Mesenchymal stem cell (in vitro differentiated cells and primary cell): ENCODE measurements around the gene EFCAB11.
A peak's percentile ranks its signal among the peaks of the same experiment; 100 is the strongest.

Experiments
- DNase-seq: peaks from one replicate; pipeline ENCODE4 v3.0.0-alpha.2; 2013
- H2AFZ ChIP-seq: one replicate; pipeline ENCODE4 v1.6.1; 2013; ENCODE audit warnings: low read depth, mild to moderate bottlenecking, control low read depth, inconsistent platforms, low read length, moderate library complexity
- H2AK5ac ChIP-seq: 2 replicates; pipeline ENCODE4 v1.6.1; 2013; ENCODE audit warnings: low read length, moderate library complexity, mild to moderate bottlenecking, inconsistent platforms; ENCODE audit not compliant: severe bottlenecking
- H2BK120ac ChIP-seq: one replicate; pipeline ENCODE4 v1.6.1; 2013; ENCODE audit warnings: low read depth, mild to moderate bottlenecking, inconsistent platforms, low read length, moderate library complexity
- H2BK12ac ChIP-seq, 2 experiments: one replicate each; pipeline ENCODE4 v1.6.1; 2013; ENCODE audit warnings: inconsistent platforms in 2 of 2, low read length in 2 of 2, mild to moderate bottlenecking in 2 of 2, moderate library complexity in 2 of 2, control low read depth in 1 of 2
- H2BK15ac ChIP-seq: one replicate; pipeline ENCODE4 v1.6.1; 2013; ENCODE audit warnings: mild to moderate bottlenecking, low read depth, inconsistent platforms; ENCODE audit not compliant: poor library complexity, severe bottlenecking
- H2BK5ac ChIP-seq: 2 replicates; pipeline ENCODE4 v1.6.1; 2013; ENCODE audit warnings: low read depth, mild to moderate bottlenecking, low read length, control low read depth, inconsistent platforms; ENCODE audit not compliant: poor library complexity, severe bottlenecking
- H3K14ac ChIP-seq, 2 experiments: one replicate each; pipeline ENCODE4 v1.6.1; 2013; ENCODE audit warnings: inconsistent platforms in 2 of 2, low read length in 2 of 2, control low read depth in 1 of 2, mild to moderate bottlenecking in 1 of 2, moderate library complexity in 1 of 2
- H3K18ac ChIP-seq, 2 experiments: one replicate each; pipeline ENCODE4 v1.6.1; 2013; ENCODE audit warnings: inconsistent platforms in 2 of 2, low read length in 2 of 2, control low read depth in 1 of 2, low read depth in 1 of 2, mild to moderate bottlenecking in 1 of 2
- H3K23ac ChIP-seq, 2 experiments: one replicate each; pipeline ENCODE4 v1.6.1; 2013; ENCODE audit warnings: inconsistent platforms in 2 of 2, low read length in 2 of 2, mild to moderate bottlenecking in 2 of 2, moderate library complexity in 2 of 2, control low read depth in 1 of 2
- H3K27ac ChIP-seq: 2 replicates; pipeline ENCODE4 v1.5.1; 2013; ENCODE audit warnings: mild to moderate bottlenecking, moderate library complexity, low read length, control low read depth, inconsistent platforms; ENCODE audit not compliant: poor library complexity, severe bottlenecking
- H3K27me3 ChIP-seq, 2 experiments: 2 replicates each; pipeline versions ENCODE4 v1.6.1 to v1.7.0; 2013; ENCODE audit warnings: low read length in 2 of 2, mild to moderate bottlenecking in 2 of 2, moderate library complexity in 2 of 2, control low read depth in 1 of 2, inconsistent platforms in 1 of 2; ENCODE audit not compliant: control insufficient read depth in 1 of 2, insufficient read depth in 1 of 2
- H3K36me3 ChIP-seq, 2 experiments: 2 replicates each; pipeline versions ENCODE4 v1.6.1 to v1.7.0; 2013; ENCODE audit warnings: low read length in 2 of 2, control low read depth in 1 of 2, inconsistent platforms in 1 of 2, low read depth in 1 of 2, mild to moderate bottlenecking in 1 of 2; ENCODE audit not compliant: insufficient read depth in 2 of 2, control insufficient read depth in 1 of 2
- H3K4ac ChIP-seq, 2 experiments: one replicate each; pipeline ENCODE4 v1.6.1; 2013; ENCODE audit warnings: inconsistent platforms in 2 of 2, low read length in 2 of 2, mild to moderate bottlenecking in 2 of 2, moderate library complexity in 2 of 2, control low read depth in 1 of 2, low read depth in 1 of 2
- H3K4me1 ChIP-seq: 2 replicates; pipeline ENCODE4 v1.6.1; 2013; ENCODE audit warnings: low read depth, low read length, control low read depth; ENCODE audit not compliant: control insufficient read depth, insufficient read depth
- H3K4me2 ChIP-seq: 2 replicates; pipeline ENCODE4 v1.6.1; 2013; ENCODE audit warnings: low read length, mild to moderate bottlenecking, inconsistent platforms; ENCODE audit not compliant: poor library complexity, severe bottlenecking
- H3K4me3 ChIP-seq, 2 experiments: 2 replicates each; pipeline versions ENCODE4 v1.5.1 to v1.7.0; 2013; ENCODE audit warnings: low read length in 2 of 2, mild to moderate bottlenecking in 2 of 2, control low read depth in 1 of 2, low read depth in 1 of 2; ENCODE audit not compliant: insufficient read depth in 1 of 2
- H3K79me1 ChIP-seq: replicated peaks from 2 replicates; pipeline ENCODE4 v1.6.1; 2013; ENCODE audit warnings: mild to moderate bottlenecking, control low read depth, low read length, inconsistent platforms; ENCODE audit not compliant: poor library complexity, severe bottlenecking
- H3K9ac ChIP-seq: 2 replicates; pipeline ENCODE4 v1.7.0; 2013; ENCODE audit warnings: mild to moderate bottlenecking, low read length, moderate library complexity
- H3K9me3 ChIP-seq: 2 replicates; pipeline ENCODE4 v1.7.0; 2013; ENCODE audit warnings: mild to moderate bottlenecking, low read length; ENCODE audit not compliant: control insufficient read depth
- H4K8ac ChIP-seq: one replicate; pipeline ENCODE4 v1.6.1; 2013; ENCODE audit warnings: inconsistent platforms, mild to moderate bottlenecking, low read length, moderate library complexity
- H4K91ac ChIP-seq: one replicate; pipeline ENCODE4 v1.6.1; 2013; ENCODE audit warnings: mild to moderate bottlenecking, low read length, inconsistent platforms
- WGBS: methylation state at CpG from one replicate; pipeline ENCODE4 v1.1.7; 2013; ENCODE audit warnings: mixed read lengths; 5-methylcytosine and 5-hydroxymethylcytosine counted together

The EFCAB11 gene

DNA sequence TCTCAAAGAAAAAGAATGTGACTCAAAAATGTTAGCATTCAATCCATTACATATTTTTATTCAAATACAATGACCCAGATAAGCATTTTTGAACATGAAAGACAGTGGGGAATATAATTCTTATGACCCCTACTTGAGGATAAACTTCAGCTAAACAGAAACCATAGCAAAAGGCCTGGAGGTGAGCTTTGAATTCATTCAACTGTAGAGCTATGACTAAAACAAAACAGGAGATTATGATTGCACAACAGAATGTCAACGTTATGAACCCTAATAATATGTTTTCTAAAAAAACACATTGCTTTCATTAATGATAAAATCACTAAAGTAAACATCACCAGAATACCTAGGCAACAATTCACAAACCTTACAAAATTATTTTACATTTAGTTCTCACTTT is 27.8 kb downstream of the EFCAB11 start:
- no peak overlapping the region for H2BK5ac ChIP-seq
- WGBS, result 83% methylated on average over 1 of the region's 1 CpG
- no peak overlapping the region for H3K4me2 ChIP-seq
- H2AK5ac ChIP-seq, result no peak overlapping the region
- H2BK12ac ChIP-seq, result no peak overlapping the region
- no peaks in the 10 kb centered on the region for H3K4me1 ChIP-seq
- H3K14ac ChIP-seq, result no peak overlapping the region
- no peak overlapping the region for H3K4ac ChIP-seq
- H3K9me3 ChIP-seq, result no peaks in the 10 kb centered on the region
- H3K79me1 ChIP-seq, result no peaks in the 10 kb centered on the region
- no peak overlapping the region for H2BK15ac ChIP-seq
- H3K23ac ChIP-seq, result no peak overlapping the region
- H4K8ac ChIP-seq, result no peak overlapping the region
- peaks cover 0 to 20% of the 10 kb centered on the region in 2 experiments for H3K36me3 ChIP-seq
- no peak overlapping the region for H4K91ac ChIP-seq
- no peak overlapping the region for H3K27ac ChIP-seq
- no peak overlapping the region for H2AFZ ChIP-seq
- no peak overlapping the region for H3K18ac ChIP-seq
- peak overlapping the region; percentile 50 for H3K9ac ChIP-seq
- no peak overlapping the region for H2BK120ac ChIP-seq
- no peak overlapping the region for H3K4me3 ChIP-seq
- no peaks in the 10 kb centered on the region for H3K27me3 ChIP-seq
- no peak for DNase-seq

GRCh38 chr14:89924268-89924667 is 30.3 kb downstream of the EFCAB11 start:
- DNase-seq, result no peak
- H3K9ac ChIP-seq, result no peak overlapping the region
- 95% methylated on average over 4 of the region's 4 CpGs for WGBS

DNA sequence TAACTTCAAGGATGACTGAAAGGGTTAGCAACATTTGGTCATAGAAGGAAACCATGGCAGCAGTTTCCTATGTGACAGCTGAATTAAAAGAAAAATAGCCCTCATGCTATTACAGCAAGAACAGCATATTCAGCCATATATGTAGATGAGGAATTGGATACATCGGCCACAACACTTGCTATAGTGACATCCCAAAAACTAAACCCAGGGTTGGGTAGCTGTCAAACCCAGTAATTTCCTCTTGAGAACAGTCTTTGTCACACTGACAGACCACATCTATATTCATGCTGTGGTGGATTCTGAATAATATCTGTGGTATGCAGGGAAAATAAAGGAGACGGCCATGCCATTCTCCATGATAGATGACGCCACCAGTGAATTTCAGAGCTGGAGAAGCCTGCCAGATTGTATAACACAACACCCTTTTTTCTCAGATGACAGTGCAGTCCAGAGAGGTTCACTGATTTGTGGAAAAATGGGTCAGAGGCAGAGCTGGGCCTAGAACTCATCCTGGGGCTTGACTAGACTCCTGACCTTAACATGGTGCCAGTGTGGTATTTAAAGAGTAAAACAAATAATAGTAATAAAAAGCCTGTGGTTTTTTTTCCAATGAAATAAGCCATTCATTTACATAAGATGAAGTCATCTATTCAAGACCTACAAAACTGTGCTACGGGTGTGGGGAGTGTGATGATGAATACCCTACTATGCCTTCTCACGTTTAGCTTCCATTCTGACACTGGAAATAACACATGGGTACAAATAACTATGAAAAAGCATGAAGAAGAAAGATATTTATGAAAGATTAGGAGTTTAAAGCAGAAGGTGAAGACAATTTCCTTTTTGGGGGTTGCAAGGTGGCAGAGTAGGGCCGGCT is 32.3 kb downstream of the EFCAB11 start:
- peak; percentile 56 for DNase-seq
- Histone ChIP-seq H2BK12ac (no peak overlapping the region), H3K4ac (peak overlapping the region in 1 of 2 experiments; percentile 21), H3K4me3 (no peak overlapping the region), H3K79me1 (no peaks in the 10 kb centered on the region), H3K27ac (peak overlapping the region; percentile 73), H3K14ac (no peak overlapping the region), H2AFZ (peak overlapping the region; percentile 21), H3K27me3 (no peaks in the 10 kb centered on the region), H4K91ac (no peak overlapping the region), H3K4me2 (peak overlapping the region; percentile 19), H3K4me1 (no peaks in the 10 kb centered on the region), H3K36me3 (peaks cover 0 to 5% of the 10 kb centered on the region in 2 experiments), H2BK15ac (no peak overlapping the region), H4K8ac (no peak overlapping the region), H3K18ac (no peak overlapping the region), H3K23ac (no peak overlapping the region), H2BK5ac (no peak overlapping the region), H3K9ac (no peak overlapping the region), H2AK5ac (peak overlapping the region; percentile 19), H3K9me3 (no peaks in the 10 kb centered on the region), H2BK120ac (no peak overlapping the region)
- WGBS, result 70% methylated on average over 5 of the region's 6 CpGs

More at GRCh38 chr14:89924268-89924667, 30.3 kb downstream of the EFCAB11 start:
- H3K18ac ChIP-seq, result no peak overlapping the region
- no peak overlapping the region for H2BK5ac ChIP-seq
- H3K27me3 ChIP-seq, result no peaks in the 10 kb centered on the region
- H3K79me1 ChIP-seq, result no peaks in the 10 kb centered on the region
- H3K4me3 ChIP-seq, result no peak overlapping the region
- H3K9me3 ChIP-seq, result no peaks in the 10 kb centered on the region
- H2BK12ac ChIP-seq, result no peak overlapping the region
- H3K14ac ChIP-seq, result no peak overlapping the region
- no peak overlapping the region for H2BK15ac ChIP-seq
- no peak overlapping the region for H2AFZ ChIP-seq
- H3K23ac ChIP-seq, result no peak overlapping the region
- no peak overlapping the region for H4K91ac ChIP-seq
- H3K27ac ChIP-seq, result no peak overlapping the region
- peaks cover 0 to 5% of the 10 kb centered on the region in 2 experiments for H3K36me3 ChIP-seq
- no peak overlapping the region for H2AK5ac ChIP-seq
- H3K4me2 ChIP-seq, result no peak overlapping the region
- H4K8ac ChIP-seq, result no peak overlapping the region
- no peaks in the 10 kb centered on the region for H3K4me1 ChIP-seq
- H2BK120ac ChIP-seq, result no peak overlapping the region
- H3K4ac ChIP-seq, result no peak overlapping the region

GRCh38 chr14:89921346-89921745 is 33.2 kb downstream of the EFCAB11 start:
- Histone ChIP-seq H3K9me3 (no peaks in the 10 kb centered on the region), H3K4me3 (no peak overlapping the region), H3K4me2 (no peak overlapping the region), H2AFZ (no peak overlapping the region), H3K79me1 (no peaks in the 10 kb centered on the region), H4K91ac (no peak overlapping the region), H3K14ac (no peak overlapping the region), H2BK120ac (no peak overlapping the region), H3K27me3 (no peaks in the 10 kb centered on the region), H4K8ac (no peak overlapping the region), H2BK12ac (no peak overlapping the region), H3K23ac (no peak overlapping the region), H3K9ac (no peak overlapping the region), H2BK15ac (no peak overlapping the region), H3K36me3 (peaks cover 0 to 5% of the 10 kb centered on the region in 2 experiments), H3K27ac (no peak overlapping the region), H3K4ac (no peak overlapping the region), H2AK5ac (peak overlapping the region; percentile 80), H3K4me1 (no peaks in the 10 kb centered on the region), H3K18ac (no peak overlapping the region), H2BK5ac (no peak overlapping the region)
- DNase-seq, result no peak
- 94% methylated on average over 2 of the region's 3 CpGs for WGBS
